Fibroblast of skin of scalp (primary cell): ENCODE data around the gene SRP19. TPM values are rescaled to one million over a fixed set of nuclear protein-coding genes. Genes with fewer than 3 reads are reported as not detected.
A peak's percentile ranks its signal among the peaks of the same experiment; 100 is the strongest.
"Not testable (repeated sequence)": the region's sequence is repeated elsewhere in the genome, so short reads cannot be mapped to it uniquely, and the experiment has no call there.

Experiments used
- DNase-seq: peaks from one replicate; pipeline ENCODE4 v3.0.0-alpha.2; 2013
- polyA plus RNA-seq, 2 experiments: library from polyadenylated mRNA; unstranded; fragments of 120-200 nt; gene quantifications; one replicate each; pipeline ENCODE4 v1.2.1, GENCODE V29; 2013; ENCODE audit not compliant: insufficient read length in 2 of 2

The SRP19 gene
- polyA plus RNA-seq (2013, experiment 1 of 2; ENCODE audit: insufficient read length): 83.4 TPM
- polyA plus RNA-seq (2013, experiment 2 of 2; ENCODE audit: insufficient read length): 92.3 TPM

GRCh38 chr5:112860929-112861637, at the start of gene SRP19:
Gene SRP19 (plus strand): TSS chr5:112861287. CDS start chr5:112861377, 90 bp downstream.
- peak; percentile 98 for DNase-seq

DNA sequence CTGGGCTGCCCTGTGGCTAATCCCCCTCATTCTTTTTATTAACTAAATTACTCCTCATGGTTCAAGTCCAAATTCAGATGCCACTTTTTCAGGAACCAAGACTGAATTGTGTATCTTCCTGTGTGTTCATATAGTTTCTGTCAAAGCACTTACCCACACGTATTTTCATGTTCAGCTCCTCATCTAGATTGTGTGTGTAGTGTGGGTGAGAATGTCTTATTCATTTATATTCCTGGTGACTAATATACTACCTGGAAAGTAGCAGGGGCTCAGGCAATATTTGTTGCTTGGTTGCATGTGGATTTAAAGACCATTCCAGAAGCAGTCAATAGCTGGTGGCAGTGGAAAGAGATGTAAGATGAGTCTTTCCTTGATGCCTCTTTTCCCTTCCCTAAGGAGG, 48.5 kb upstream of the SRP19 start:
- no peak for DNase-seq

DNA sequence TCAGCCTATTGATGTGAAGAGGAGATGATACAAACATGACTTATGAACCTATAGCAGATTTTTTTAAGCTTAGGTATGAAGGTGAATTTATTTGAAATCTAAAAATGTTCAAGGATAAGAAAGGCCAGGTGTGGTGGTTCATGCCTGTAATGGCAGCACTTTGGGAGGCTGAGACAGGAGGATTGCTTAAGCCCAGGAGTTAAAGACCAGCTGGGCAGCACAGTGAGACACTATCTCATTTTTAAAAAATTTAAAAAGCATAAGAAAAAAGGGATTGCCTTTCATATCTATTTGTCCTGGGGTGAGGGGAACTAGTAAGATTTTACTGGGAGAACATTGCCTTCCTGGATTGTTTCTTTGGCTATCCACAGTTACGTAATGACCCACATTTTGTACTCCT, 40.8 kb upstream of the SRP19 start:
- no peak for DNase-seq

- DNase-seq: peak; percentile 9
Observed at GRCh38 chr5:112822456-112822855, 38.6 kb upstream of the SRP19 start.

GRCh38 chr5:112823181-112823580, 37.9 kb upstream of the SRP19 start:
- no peak for DNase-seq

- no peak for DNase-seq
Observed at GRCh38 chr5:112823656-112824055, 37.4 kb upstream of the SRP19 start.

GRCh38 chr5:112824197-112824596, 36.9 kb upstream of the SRP19 start:
- DNase-seq: no peak

DNA sequence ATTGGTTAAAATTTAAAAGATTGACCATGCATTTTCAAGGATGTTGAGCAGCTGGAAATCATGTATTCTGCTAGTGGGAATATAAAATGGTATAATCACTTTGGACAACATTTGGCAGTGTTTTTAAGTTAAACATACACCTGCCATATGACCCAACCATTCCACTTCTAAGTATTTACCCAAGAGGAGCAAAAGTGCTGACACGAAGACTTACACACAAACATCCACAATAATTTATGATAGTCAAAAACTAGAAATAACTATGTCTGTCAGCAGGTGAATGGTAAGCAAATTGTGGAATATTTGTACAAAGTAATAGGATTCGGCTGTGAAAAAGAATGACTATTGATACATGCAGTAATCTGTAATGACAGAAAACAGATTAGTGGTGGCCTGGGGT, 30.7 kb upstream of the SRP19 start:
- DNase-seq: no peak

DNA sequence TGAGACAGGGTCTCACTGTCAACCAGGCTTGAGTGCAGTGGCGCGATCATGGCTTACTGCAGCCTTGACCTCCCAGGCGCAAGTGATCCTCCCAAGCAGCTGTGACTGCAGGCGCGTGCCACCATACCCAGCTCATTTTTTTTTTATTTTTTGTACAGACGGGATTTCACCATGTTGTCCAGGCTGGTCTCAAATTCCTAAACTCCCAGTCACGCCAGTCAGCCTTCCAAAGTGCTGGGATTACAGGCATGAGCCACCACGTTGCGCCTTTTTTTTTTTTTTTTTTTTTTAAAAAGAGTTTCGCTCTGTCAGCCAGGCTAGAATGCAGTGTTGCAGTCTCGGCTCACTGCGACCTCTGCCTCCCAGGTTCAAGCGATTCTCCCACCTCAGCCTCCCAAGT, 27.1 kb upstream of the SRP19 start:
- DNase-seq: no peak

GRCh38 chr5:112844489-112844888, 16.6 kb upstream of the SRP19 start:
- DNase-seq: no peak

DNA sequence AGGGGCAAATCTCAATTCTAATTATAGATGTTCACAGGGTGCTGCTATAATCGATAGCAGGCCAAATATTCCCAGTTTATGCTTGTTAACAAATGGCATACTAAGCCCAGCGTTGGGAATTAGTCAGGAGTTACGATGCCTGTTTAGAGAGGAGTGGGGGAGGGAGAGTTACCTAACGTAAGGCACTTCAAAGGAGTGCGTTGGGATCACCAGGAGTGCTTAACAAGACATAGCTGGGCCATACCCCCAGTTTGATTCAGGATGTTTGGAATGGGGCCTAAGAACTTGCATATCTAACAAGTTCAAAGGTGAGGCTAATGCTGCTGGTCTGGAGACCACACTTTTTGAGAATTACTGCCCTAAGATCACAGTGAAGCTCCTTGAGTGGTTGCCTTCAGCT, 14.5 kb upstream of the SRP19 start:
- no peak for DNase-seq

- DNase-seq: no peak
Observed at GRCh38 chr5:112847306-112847705, 13.8 kb upstream of the SRP19 start.

DNA sequence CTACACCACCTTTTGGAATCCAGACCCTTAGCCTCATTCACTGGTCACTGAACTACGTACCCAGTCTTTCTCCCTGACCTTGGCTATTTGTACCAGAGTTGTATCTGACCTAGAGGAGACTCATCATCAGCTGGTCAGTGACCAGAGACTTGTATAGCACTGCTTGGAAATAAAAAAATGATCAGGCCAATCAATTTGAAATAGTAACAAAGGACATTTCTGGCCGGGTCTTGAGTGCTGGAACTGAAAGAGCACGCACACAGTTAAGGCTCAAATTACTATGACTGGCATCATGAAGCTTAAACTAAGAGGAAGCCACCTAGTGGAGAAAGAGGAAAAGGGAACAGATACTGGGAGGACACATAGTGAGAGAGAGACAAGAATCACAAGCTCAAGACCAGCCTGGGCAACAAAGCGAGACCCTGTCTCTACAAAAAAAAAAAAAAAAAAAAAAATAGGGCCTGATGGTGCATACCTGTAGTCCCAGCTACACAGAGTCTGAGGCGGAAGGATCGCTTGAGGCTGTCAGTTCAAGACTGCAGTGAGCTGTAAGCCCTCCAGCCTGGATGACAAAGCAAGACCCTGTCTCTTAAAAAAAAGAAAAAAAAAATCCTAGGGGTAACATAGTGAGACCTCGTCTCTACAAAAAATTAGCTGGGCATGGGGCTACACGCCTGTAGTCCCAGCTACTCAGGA, 12.8 kb upstream of the SRP19 start:
- DNase-seq: peak; percentile 72

DNA sequence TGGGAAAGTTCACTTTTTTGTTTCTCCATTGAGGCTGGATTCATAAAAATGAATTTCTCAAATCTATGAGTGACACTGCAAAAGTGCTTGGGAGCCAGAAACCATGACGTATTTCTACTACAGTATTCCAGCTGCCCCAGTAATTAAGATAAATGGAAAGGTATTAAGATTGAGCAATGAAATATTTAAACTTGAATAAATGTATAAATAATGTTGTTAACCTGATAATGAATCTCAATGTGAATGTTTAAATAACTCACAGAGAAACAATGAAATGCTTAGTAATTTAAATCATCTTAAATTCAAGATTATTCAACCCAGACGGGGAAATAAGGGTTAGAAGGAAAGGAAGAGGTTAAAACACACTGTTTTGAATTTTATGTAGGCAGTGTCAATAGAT, 11.2 kb upstream of the SRP19 start:
- DNase-seq: no peak

GRCh38 chr5:112854651-112855050, 6.4 kb upstream of the SRP19 start:
- no peak for DNase-seq

GRCh38 chr5:112857866-112858265, 3.2 kb upstream of the SRP19 start:
- no peak for DNase-seq

DNA sequence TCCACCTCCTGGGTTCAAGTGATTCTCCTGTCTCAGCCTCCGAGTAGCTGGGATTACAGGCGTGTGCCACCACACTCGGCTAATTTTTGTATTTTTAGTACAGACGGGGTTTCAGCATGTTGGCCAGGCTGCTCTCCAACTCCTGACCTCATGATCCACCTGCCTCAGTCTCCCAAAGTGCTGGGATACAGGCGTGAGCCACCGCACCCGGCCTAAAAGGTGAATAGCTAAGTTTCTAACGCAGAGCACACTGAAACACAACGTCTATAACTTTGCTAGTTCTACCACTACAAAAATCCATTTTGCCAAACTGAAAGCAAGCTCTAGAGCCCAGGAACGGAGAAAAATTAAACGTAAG, 537 bp upstream of the SRP19 start:
- DNase-seq: not testable (repeated sequence)

DNA sequence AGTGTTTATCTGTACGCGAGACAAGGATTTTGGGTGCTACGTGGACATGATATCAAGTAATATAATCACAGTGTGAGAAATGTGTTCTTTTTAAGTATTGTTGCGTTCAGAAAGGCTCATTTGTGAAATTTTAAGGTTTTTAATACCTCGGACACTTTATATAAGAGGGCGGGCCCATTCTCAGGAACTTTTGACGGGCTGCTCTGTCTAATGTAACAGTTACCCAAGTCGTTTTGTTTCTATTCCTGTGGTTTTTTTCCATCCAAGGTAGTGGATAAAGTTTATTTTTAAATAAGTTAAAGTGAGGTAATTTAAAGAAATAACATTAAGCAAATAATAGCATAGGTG, 525 bp downstream of the SRP19 start:
- no peak for DNase-seq

DNA sequence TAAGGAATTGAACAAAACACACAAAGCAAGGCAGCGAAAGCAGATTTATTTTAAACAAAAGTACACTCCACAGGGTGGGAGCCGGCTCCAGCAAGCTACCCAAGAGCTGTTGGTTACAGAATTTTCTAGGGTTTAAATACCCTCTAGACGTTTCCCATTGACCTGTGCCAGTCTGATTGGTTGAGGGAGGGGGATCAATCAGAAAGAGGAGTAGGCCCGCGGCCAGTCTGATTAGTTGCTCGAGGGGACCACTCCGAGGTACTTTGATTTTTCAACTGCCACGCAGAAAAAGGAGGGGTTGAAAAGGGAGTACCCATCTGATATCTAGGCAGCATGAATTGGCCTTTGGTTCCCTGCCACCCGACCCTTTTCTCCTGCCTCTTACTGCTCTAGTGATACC, 998 bp downstream of the SRP19 start:
- DNase-seq: no peak

GRCh38 chr5:112863549-112863948, 2.5 kb downstream of the SRP19 start:
- no peak for DNase-seq

GRCh38 chr5:112865128-112865527, 4.0 kb downstream of the SRP19 start:
- no peak for DNase-seq

GRCh38 chr5:112866739-112867138, 5.7 kb downstream of the SRP19 start:
- DNase-seq: no peak

GRCh38 chr5:112867411-112867810, 6.3 kb downstream of the SRP19 start:
- DNase-seq: no peak

DNA sequence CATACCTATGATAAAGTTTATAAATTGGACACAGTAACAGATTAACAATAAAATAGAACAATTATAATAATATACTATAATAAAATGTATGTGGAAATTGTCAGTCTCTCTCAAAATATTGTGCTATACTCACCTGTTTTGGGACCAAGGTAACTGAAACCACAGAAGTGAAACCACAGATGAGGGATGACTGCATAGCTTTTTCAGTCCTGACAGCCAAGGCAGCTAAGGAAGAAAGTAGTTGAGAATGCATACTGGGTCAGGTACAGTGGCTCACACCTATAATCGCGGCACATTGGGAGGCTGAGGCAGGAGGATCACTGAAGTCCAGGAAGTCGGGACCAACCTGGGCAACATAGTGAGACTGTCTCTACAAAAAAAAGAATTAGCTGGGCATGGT, 8.9 kb downstream of the SRP19 start:
- no peak for DNase-seq

GRCh38 chr5:112870966-112871365, 9.9 kb downstream of the SRP19 start:
- DNase-seq: no peak
